H1 (cell line): ENCODE data around the gene ACVRL1. TPM values are rescaled to one million over a fixed set of nuclear protein-coding genes. Genes with fewer than 3 reads are reported as not detected.

Experiments used
- CBX8 ChIP-seq: fragments of 300-800, 300-1000 bp; sonication (generic); IDR thresholded peaks from 2 replicates; pipeline ENCODE4 v1.7.1; 2016; ENCODE audit warnings: low read depth, low read length, borderline replicate concordance
- KDM1A ChIP-seq: fragments of 200-600, 300-600 bp; sonication (generic); IDR thresholded peaks from 2 replicates; pipeline ENCODE4 v1.7.1; 2016; ENCODE audit warnings: mild to moderate bottlenecking, low read length, borderline replicate concordance
- KDM4A ChIP-seq: IDR thresholded peaks from one replicate; pipeline ENCODE4 v1.7.1; 2012; ENCODE audit warnings: low read depth, mild to moderate bottlenecking, moderate library complexity, low read length, inconsistent platforms; ENCODE audit not compliant: severe bottlenecking
- KDM5A ChIP-seq: fragments of 200-600 bp; IDR thresholded peaks from 2 replicates; pipeline ENCODE4 v1.7.1; 2012; ENCODE audit warnings: mild to moderate bottlenecking, low read length, inconsistent platforms, mixed read lengths
- NANOG ChIP-seq: IDR thresholded peaks from 2 replicates; pipeline ENCODE4 v1.6.1; 2011; ENCODE audit warnings: low read length, low read depth, mild to moderate bottlenecking, inconsistent platforms; ENCODE audit not compliant: insufficient read depth, poor library complexity, severe bottlenecking
- RNF2 ChIP-seq: fragments of 200-900, 300-1000 bp; sonication (generic); IDR thresholded peaks from 2 replicates; pipeline ENCODE4 v1.7.1; 2016; ENCODE audit warnings: borderline replicate concordance, low read depth, mild to moderate bottlenecking, antibody characterized with exemption, low read length; ENCODE audit not compliant: poor library complexity, severe bottlenecking; ENCODE audit errors: missing control alignments
- SP1 ChIP-seq: IDR thresholded peaks from 2 replicates; pipeline ENCODE4 v1.6.1; 2011; ENCODE audit warnings: low read depth, low read length
- SP2 ChIP-seq: IDR thresholded peaks from 2 replicates; pipeline ENCODE4 v1.6.1; 2012; ENCODE audit warnings: mild to moderate bottlenecking, low read length, inconsistent platforms
- polyA plus RNA-seq, 7 experiments: library from polyadenylated mRNA; depleted of rRNA in 3 of 7; stranded (reverse) in 5 of 7; unstranded in 2 of 7; fragments of >200 nt in 5 of 7; fragments of 200-250 nt in 2 of 7; gene quantifications; 1 replicate in 5 of 7; 2 replicates in 1 of 7; 4 replicates in 1 of 7; pipeline versions ENCODE4 v1.2.1 to v1.2.3, GENCODE V29; 2011 to 2013; ENCODE audit warnings: missing spikeins in 2 of 7, mixed read lengths in 2 of 7
- total RNA-seq: library from RNA; stranded (reverse); fragmentation: NEBNext Ultra II Directional; extraction: Animal tissue kit (Norgen Biotek cat#: 25700); gene quantifications from 2 replicates; pipeline ENCODE4 v1.2.1, GENCODE V29; 2021
- TF ChIP-seq, protein P1 (sequence below): IDR thresholded peaks from 2 replicates; pipeline ENCODE4 v1.6.1; 2012; ENCODE audit warnings: inconsistent platforms

The ACVRL1 gene
- total and polyA plus RNA-seq, 2 of the 8 experiments (the other 6 are each of a cell fraction or from before 2014, with no cell fraction given) = 0.09 to 0.35 TPM

- no peak for TF ChIP-seq CBX8
- no peak for TF ChIP-seq KDM5A
- TF ChIP-seq KDM4A = peak; percentile 66
- TF ChIP-seq SP2 = no peak
- 0 out of 2 replicates have a peak, but pooled peaks have one; percentile 17 for TF ChIP-seq SP1
- TF ChIP-seq RNF2 = no peak
- TF ChIP-seq, protein P1, sequence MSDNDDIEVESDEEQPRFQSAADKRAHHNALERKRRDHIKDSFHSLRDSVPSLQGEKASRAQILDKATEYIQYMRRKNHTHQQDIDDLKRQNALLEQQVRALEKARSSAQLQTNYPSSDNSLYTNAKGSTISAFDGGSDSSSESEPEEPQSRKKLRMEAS = peak; percentile 82
- peak; percentile 68 for TF ChIP-seq NANOG
- TF ChIP-seq KDM1A = no peak
Measured at GRCh38 chr12:51951843-51952722, 44.8 kb downstream of the ACVRL1 start (continued).
